ENCODE measurements around the gene CDKAL1. TPM values are rescaled to one million over a fixed set of nuclear protein-coding genes. Genes with fewer than 3 reads are reported as not detected.

The CDKAL1 gene
- total and polyA plus RNA-seq, 2 of the 8 experiments (the other 6 are each of a cell fraction or from before 2014, with no cell fraction given) = 8.4 to 24.6 TPM

- Histone ChIP-seq H3K23me2 (ENCODE audit: low read depth, low read length) (no peaks in the 10 kb centered on the region; the same call in 1 of the 2 replicates), H3K14ac (ENCODE audit: insufficient read length) (no peak overlapping the region), H2BK120ac (replicated peaks; ENCODE audit: low read depth, low read length) (no peak overlapping the region), H3K18ac (ENCODE audit: extremely low read depth, low read length) (no peak overlapping the region), H3K27me3 (replicated peaks in 1 of 4; ENCODE audit: control insufficient read depth in 3 of 4, extremely low read depth in 1 of 4, insufficient read depth in 3 of 4, low read length in 3 of 4) (no peaks in the 10 kb centered on the region; a peak in 1 of 7 replicates), H3K4me2 (ENCODE audit: insufficient read depth in 1 of 2, low read depth in 2 of 2, low read length in 2 of 2) (no peak overlapping the region), H3K9me3 (ENCODE audit: insufficient read depth in 2 of 2, low read depth in 1 of 2, low read length in 1 of 2) (no peaks in the 10 kb centered on the region), H4K8ac (ENCODE audit: extremely low read depth, insufficient read depth, low read length) (no peak overlapping the region), H3K23ac (ENCODE audit: insufficient read length) (no peak overlapping the region), H2BK12ac (ENCODE audit: low read depth, low read length) (0 out of 2 replicates have a peak overlapping the region, but pooled peaks have one; percentile 17), H3K4me3 (ENCODE audit: extremely low read depth in 1 of 4, insufficient read depth in 2 of 4, low read depth in 3 of 4, low read length in 4 of 4) (no peak overlapping the region), H3K27ac (ENCODE audit: low read depth, low read length) (no peak overlapping the region), H2AK5ac (ENCODE audit: low read depth, low read length) (peak overlapping the region; percentile 53; the same call in 1 of the 2 replicates), H3K9ac (replicated peaks in 1 of 4; ENCODE audit: extremely low read depth in 1 of 4, low read depth in 3 of 4, low read length in 3 of 4) (no peak overlapping the region), H4K91ac (replicated peaks; ENCODE audit: insufficient read length, low read length) (no peak overlapping the region), H3K79me2 (ENCODE audit: control insufficient read depth in 1 of 2, insufficient read depth in 2 of 2, low read length in 2 of 2) (no peaks in the 10 kb centered on the region), H2BK15ac (ENCODE audit: low read length) (no peak overlapping the region), H4K20me1 (replicated peaks in 1 of 2; ENCODE audit: control insufficient read depth in 1 of 2, insufficient read depth in 2 of 2, low read length in 2 of 2) (no peaks in the 10 kb centered on the region), H2BK5ac (ENCODE audit: low read depth, low read length) (peak overlapping the region; percentile 35; the same call in 1 of the 2 replicates), H4K5ac (ENCODE audit: insufficient read length, low read depth, low read length) (no peak overlapping the region), H2BK20ac (ENCODE audit: low read length) (no peak overlapping the region), H3K36me3 (ENCODE audit: control insufficient read depth in 2 of 4, insufficient read depth in 4 of 4, low read length in 3 of 4) (no peaks in the 10 kb centered on the region), H2AFZ (ENCODE audit: low read length) (no peak overlapping the region), H3K79me1 (ENCODE audit: low read depth, low read length) (no peaks in the 10 kb centered on the region), H3K56ac (replicated peaks; ENCODE audit: insufficient read length, low read depth, low read length) (no peak overlapping the region), H3K4me1 (replicated peaks in 1 of 4; ENCODE audit: control insufficient read depth in 3 of 4, insufficient read depth in 4 of 4, low read length in 3 of 4) (no peaks in the 10 kb centered on the region), H3K4ac (replicated peaks; ENCODE audit: insufficient read length, low read depth, low read length) (no peak overlapping the region)
- ChIA-PET CTCF (ENCODE audit: partially characterized antibody) (interaction anchor here (1.2 to 3.4 kb wide), 3 partner anchors 9 to 16 kb away, joined by 3 to 14 read pairs (median 11); no protein-coding TSS in a partner anchor), POLR2A (ENCODE audit: partially characterized antibody) (interaction anchor here (0.7 kb wide), 1 partner anchor 111 kb away, joined by 3 read pairs; no protein-coding TSS in a partner anchor)
- TF ChIP-seq GABPA (IDR thresholded peaks at IDR 0.05; ENCODE audit: borderline replicate concordance, insufficient read depth, low read length) = no peak
- no peak for TF ChIP-seq SIRT6 (IDR thresholded peaks at IDR 0.05; ENCODE audit: low read length)
- no peak for TF ChIP-seq CHD2 (IDR thresholded peaks at IDR 0.05; ENCODE audit: low read length)
- no peak for TF ChIP-seq RFX5 (IDR thresholded peaks at IDR 0.05; ENCODE audit: borderline replicate concordance, low read depth, low read length)
- TF ChIP-seq RXRA (IDR thresholded peaks at IDR 0.05; ENCODE audit: insufficient read depth, low read depth, low read length) = no peak
- TF ChIP-seq EZH2 (IDR thresholded peaks at IDR 0.05; ENCODE audit: low read depth, low read length, severe bottlenecking) = no peak
- no peak for DNase-seq (ENCODE audit: low read depth in 1 of 2, low spot score in 2 of 2)
- 97% methylated on average over 2 of the region's 2 CpGs; no CpG with 5 or more reads in 1 of the 2 experiments for WGBS, 2 experiments (ENCODE audit: extremely low coverage in 1 of 2, insufficient coverage in 1 of 2, insufficient read length in 1 of 2, insufficient replicate concordance in 2 of 2, low coverage in 1 of 2, low lambda C conversion rate in 2 of 2, missing lambda C conversion rate in 1 of 2)
- FAIRE-seq = no peak
These were observed 22.4 kb upstream of the CDKAL1 start for GRCh38 chr6:20511852-20512251.

All from H1 (cell line).